GM23248 (cell line): ENCODE measurements around the gene WNT16.

ENCODE experiments used
- EZH2 ChIP-seq: fragments of 200-600 bp; sonication (generic); IDR thresholded peaks from 2 replicates; pipeline ENCODE4 v1.6.1; 2018; ENCODE audit warnings: antibody characterized with exemption, mild to moderate bottlenecking; ENCODE audit not compliant: insufficient read depth, poor library complexity, severe bottlenecking
- EZH2phosphoT487 ChIP-seq: fragments of 200-600 bp; sonication (generic); IDR thresholded peaks from 2 replicates; pipeline ENCODE4 v1.6.1; 2018; ENCODE audit warnings: antibody characterized with exemption, moderate library complexity, mild to moderate bottlenecking, low read depth; ENCODE audit not compliant: insufficient read depth

GRCh38 chr7:121379930-121380329 is 51.1 kb downstream of the WNT16 start:
- TF ChIP-seq EZH2phosphoT487 (no peak), EZH2 (no peak)
